Stomach smooth muscle (tissue), 2 donors: ENCODE measurements around the gene POTEF.
"Not testable (repeated sequence)": the region's sequence is repeated elsewhere in the genome, so short reads cannot be mapped to it uniquely, and the experiment has no call there.

ENCODE experiments used
- H3K27ac ChIP-seq: one replicate; pipeline ENCODE4 v1.7.0; 2013; ENCODE audit warnings: mild to moderate bottlenecking, low read length, inconsistent platforms
- H3K27me3 ChIP-seq, 2 donors: one replicate each; pipeline ENCODE4 v1.7.0; 2013; ENCODE audit warnings: low read length in 2 of 2; ENCODE audit not compliant: insufficient read depth in 2 of 2, control insufficient read depth in 1 of 2
- H3K36me3 ChIP-seq, 2 donors: one replicate each; pipeline ENCODE4 v1.7.0; 2013; ENCODE audit warnings: low read length in 2 of 2; ENCODE audit not compliant: control insufficient read depth in 2 of 2, insufficient read depth in 2 of 2
- H3K4me1 ChIP-seq: one replicate; pipeline ENCODE4 v1.7.0; 2013; ENCODE audit warnings: low read length; ENCODE audit not compliant: control insufficient read depth, insufficient read depth
- H3K4me3 ChIP-seq, 2 donors: one replicate each; pipeline ENCODE4 v1.7.0; 2013; ENCODE audit warnings: low read length in 2 of 2
- H3K9ac ChIP-seq, 2 donors: one replicate each; pipeline ENCODE4 v1.7.0; 2013; ENCODE audit warnings: low read length in 2 of 2, mild to moderate bottlenecking in 1 of 2
- H3K9me3 ChIP-seq, 2 donors: one replicate each; pipeline ENCODE4 v1.7.0; 2013; ENCODE audit warnings: low read length in 2 of 2; ENCODE audit not compliant: control insufficient read depth in 2 of 2
- donor health status: healthy.
- donor health status: Pancreatic carcinoma.

POTEF gene

DNA sequence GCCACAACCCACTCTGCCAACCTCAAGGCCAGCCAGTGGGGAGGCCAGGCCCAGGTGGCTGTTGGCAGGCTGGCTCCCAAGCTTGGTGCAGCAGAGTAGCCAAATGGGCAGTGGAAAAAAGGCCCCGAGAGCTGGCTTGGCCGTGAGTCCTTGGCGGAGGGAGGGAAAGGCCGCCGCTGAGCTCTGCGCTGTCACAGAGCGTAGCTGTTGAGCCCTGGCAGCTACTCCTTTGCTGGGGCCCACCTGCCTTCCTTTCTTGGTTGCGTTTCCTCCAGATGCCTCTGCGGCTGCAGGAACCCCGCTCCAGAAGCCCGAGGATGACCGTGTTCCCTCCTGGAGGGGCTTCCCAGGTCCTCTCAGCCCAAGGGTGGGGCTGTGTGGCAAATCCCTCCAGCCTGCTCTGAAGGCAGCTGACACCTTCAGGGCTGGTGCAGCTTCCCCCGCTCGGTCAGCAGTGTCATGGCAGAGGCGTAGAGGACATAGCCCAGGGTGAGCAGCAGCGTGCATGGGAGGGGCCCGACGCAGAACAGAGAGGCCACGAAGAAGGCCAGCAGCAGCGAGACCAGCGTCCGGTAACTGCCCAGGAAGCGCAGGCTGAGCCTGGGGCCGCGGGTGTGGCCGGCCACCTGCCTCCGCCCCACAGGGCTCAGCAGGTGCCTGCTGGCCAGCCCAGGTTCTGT, 23.3 kb upstream of the POTEF start:
- not testable (repeated sequence) for H3K27me3 ChIP-seq, H3K9ac ChIP-seq, H3K4me3 ChIP-seq, H3K36me3 ChIP-seq, H3K4me1 ChIP-seq, H3K9me3 ChIP-seq, H3K27ac ChIP-seq

DNA sequence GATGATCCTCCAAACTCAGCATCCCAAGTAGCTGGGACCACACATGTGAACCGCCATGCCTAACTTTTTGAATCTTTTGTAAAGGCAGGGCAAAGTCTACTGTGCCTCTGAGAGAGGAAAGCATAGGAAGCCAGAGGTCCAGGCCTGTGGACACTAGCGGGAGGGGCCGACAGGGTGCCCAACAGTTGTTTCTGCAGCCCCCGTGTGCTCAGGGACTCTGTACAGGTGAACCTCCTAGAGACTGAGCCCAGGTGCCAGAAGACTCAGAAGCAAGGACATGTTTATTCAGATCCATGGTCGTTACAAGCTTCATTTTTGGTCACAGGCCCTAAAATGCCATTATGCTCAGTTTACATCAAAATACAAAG, 22.1 kb upstream of the POTEF start:
- not testable (repeated sequence) for H3K27ac ChIP-seq, H3K4me3 ChIP-seq, H3K27me3 ChIP-seq, H3K36me3 ChIP-seq, H3K4me1 ChIP-seq, H3K9ac ChIP-seq, H3K9me3 ChIP-seq

DNA sequence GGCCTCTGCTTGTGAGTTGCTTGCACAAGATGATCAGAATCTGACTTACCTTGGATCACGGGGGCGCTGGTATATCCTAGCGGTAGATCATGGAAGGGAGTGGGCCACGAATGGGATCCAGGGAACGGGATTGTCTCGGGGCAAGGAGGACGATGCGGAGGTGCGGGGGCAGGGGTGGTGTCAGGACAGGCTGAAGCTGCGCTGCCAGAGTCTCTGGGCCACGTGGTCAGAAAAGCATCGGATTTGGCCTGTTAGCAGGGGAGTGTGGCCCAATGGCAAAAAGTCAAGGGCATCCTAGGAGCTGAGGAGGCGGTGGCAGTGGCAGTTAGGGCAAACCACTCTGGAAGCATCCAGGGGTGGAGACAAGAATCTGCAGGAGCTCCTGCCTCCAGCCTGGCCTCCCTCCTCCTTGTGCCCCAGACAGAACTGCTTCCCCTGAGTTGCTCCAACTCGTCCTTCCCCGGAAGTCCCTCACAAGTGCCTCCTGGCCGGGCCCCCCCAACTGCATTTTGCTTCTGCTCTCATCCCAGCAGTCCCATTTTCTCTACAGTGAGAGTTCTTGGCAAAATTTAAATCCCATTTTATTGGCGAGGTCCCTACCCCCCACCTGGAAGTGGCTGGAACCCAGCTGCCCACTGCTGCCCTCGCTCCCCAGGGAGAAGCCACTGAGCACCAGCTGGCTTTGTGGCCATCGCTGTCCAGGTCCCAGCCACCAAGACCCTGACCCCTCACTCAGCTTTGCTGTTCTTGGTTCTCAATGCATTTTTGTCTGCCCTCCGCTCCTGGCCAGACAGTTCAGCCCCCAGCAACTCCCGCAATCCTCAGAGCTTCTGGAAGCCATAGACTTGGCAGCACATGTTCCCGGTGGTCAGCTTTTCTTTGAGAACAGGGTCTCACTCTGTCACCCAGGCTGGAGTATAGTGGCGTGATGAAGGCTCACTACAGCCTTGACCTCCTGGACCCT, 21.4 kb upstream of the POTEF start:
- no peak overlapping the region for H3K4me3 ChIP-seq
- no peaks in the 10 kb centered on the region for H3K9me3 ChIP-seq
- H3K27me3 ChIP-seq: no peaks in the 10 kb centered on the region
- H3K36me3 ChIP-seq: peaks cover 5 to 8% of the 10 kb centered on the region in 2 donors
- no peaks in the 10 kb centered on the region for H3K4me1 ChIP-seq
- no peak overlapping the region for H3K9ac ChIP-seq
- no peak overlapping the region for H3K27ac ChIP-seq

DNA sequence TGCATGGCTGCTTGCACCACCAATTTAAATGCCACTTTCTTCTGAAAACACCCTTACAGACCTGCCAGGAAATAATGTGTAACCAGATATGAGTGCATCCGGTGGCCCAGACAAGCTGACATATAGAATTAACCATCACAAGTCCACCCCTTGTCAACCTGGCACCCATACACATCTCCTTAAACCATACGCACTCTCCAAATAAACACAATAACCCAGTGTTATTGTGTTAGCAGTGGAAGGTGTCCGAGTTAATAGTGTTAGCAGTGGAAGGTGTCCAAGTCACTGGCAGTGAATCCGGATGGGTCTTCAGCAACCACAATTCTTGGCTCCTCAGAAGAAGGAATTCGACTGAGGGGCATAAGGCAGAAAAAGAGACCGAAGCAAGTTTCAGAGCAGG, 19.5 kb upstream of the POTEF start:
- not testable (repeated sequence) for H3K4me1 ChIP-seq, H3K9me3 ChIP-seq, H3K36me3 ChIP-seq, H3K9ac ChIP-seq, H3K27me3 ChIP-seq, H3K27ac ChIP-seq, H3K4me3 ChIP-seq

DNA sequence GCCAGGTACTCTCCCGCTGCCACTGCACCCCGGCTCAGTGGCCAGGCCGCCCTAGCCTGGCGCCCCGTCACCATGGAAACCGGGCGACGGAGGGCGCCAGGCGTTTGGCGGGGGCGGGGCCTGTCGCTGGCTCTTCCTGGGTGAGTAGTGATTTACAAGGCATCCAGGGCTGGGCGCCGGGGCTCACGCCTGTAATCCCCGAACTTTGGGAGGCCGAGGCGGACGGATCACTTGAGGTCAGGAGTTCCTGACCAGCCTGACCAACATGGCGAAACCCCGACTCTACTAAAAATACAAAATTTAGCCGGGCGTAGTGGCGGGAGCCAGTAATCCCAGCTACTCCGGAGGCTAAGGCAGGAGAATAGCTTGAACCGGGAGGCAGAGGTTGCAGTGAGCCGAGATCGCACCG, 16.0 kb upstream of the POTEF start, which contains the start of gene CCDC74B:
TSS of gene CCDC74B (minus strand) at position 107 of the 409 bp plus-strand sequence. CDS start 116 bp downstream, outside the sequence.
- H3K9ac ChIP-seq, H3K27ac ChIP-seq, H3K27me3 ChIP-seq, H3K4me1 ChIP-seq, H3K9me3 ChIP-seq, H3K36me3 ChIP-seq: not testable (repeated sequence)
- peak within 1 kb of the TSS in 1 of 2 donors; percentile 55 for H3K4me3 ChIP-seq

DNA sequence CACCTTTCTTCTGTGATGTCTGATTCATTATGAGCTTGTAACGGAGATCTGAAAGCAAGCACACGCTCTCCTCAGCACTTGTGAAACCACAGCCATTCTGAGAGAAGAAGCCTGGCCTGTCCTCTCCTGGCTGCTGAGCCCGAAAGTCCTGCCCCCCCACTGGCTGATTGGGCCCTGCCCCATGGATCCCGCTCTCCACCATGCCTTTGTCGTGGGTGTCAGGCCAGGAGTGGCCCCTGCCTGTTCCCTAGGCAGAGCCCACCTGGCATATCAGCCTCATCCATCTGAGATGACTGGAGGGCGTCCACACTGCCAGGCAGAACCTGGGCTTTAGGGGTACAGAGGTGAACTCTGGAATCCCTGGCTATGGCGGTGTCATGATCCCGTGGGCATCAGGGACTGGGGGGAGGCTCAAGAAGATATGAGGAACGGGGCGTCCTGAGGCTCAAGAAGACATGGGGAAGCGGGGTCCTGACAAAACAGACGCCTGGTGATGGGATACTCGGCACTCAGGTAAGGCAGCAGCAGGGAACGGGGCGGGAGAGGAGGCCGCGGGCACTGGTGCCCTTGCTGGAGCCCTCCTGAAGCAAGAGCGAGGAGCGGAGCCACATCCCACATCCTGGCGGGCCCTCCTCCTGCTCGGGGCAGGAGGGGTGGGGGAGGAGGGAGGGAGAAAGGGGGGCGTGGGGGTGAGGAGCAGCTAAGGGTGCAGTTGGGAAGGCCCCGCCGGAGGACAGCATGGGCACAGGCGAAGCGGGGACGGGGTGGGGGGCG, 14.4 kb upstream of the POTEF start:
- not testable (repeated sequence) for H3K36me3 ChIP-seq, H3K4me1 ChIP-seq, H3K9me3 ChIP-seq, H3K27me3 ChIP-seq, H3K4me3 ChIP-seq, H3K9ac ChIP-seq, H3K27ac ChIP-seq

DNA sequence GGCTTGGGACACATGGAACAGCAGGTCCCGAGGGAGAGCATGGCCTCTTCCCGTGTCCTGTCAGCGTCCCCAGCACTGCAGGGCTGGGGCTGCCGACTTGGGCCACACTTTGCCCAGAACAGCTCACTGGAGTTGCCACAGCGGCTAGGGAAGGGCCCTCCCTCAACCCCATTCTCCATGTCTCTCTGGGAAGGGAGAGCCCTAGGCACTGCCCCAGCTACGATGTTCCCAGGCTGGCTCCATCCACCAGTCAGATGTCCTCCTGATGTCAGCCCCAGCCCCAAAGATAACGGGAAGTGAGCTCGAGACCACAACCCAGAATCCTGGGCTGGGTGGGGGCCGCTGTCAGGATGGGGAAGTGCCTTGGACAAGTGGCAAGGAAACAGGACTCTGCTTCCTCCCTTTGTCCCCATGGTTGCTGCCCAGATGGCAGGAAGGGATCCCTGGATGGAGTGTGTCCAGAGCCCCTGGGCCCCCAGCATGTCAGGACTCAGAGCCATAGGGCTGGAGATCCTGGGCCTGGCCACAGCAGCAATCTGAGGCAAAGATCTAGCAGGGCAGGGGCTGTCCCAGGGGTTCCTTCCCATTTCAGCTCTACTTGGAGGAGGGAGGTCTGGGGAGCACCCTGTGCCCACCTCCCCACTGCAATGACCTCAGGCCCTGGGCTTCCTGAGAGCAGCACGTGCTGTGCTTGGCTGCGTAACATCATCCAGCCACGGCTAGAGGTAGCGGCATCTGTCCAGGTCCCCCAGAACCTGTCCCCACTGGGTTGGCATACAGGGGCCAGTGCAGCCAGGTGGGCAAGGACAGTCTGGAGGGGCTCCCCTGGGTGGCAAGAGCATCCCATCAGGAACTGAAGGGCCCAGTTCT, 13.6 kb upstream of the POTEF start:
- H3K9ac ChIP-seq, H3K4me3 ChIP-seq, H3K36me3 ChIP-seq, H3K27me3 ChIP-seq, H3K9me3 ChIP-seq, H3K27ac ChIP-seq, H3K4me1 ChIP-seq: not testable (repeated sequence)

DNA sequence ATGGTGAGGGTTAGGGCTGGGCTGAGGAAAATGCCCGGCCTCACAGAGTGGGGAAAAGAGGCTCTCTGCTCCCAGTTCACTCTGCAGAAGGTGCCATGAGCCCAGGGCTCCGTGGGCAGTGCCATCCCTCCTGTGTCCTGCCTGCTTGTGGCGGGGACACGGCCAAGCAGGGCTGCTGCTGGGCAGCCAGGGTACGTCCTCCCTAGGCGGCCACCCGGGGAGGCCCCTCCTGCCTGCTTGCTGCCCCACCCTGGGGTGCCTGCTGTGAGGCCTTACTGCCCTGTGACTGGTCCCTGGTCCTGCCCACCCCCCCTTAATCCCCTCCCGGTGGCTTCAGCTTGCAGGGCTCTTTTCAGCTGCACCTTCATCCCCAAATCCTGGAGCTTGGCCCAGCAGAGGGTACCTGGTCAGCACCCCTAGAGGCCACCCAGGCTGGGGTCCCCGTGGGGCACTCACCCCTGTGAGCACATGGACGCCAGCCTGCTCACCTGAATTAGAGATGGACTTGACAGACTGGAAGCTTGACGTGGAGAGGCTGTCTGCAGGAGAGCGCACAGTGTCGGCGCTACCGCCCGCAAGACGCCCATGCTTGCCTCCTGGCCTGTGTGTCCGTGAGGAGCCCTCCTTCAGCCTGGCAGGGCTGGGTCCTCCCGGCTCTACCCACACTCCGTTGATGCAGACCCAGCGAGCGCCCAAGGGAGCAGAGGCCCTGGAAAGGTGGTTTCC, 12.8 kb upstream of the POTEF start:
- not testable (repeated sequence) for H3K4me1 ChIP-seq, H3K9me3 ChIP-seq, H3K36me3 ChIP-seq, H3K27ac ChIP-seq, H3K9ac ChIP-seq, H3K27me3 ChIP-seq, H3K4me3 ChIP-seq

DNA sequence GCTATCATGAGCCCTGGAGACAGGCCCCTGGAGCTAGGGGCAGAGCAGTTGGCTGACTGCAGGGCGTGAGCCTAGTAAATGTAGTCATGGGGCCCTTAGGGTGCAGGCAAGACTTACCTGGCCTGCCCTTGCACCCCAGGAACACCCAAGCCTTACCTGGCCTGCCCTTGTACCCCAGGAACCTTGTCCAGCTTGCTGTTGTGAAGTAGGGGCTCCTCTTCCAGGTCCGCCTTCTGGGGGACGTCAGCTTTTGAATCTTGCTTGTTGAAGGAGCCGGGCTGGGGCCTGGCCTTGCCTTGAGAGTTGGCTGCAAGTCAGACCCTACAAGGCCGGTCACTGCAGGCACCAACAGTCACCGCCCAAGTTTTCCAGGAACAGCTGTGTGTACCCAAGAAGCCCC, 12.0 kb upstream of the POTEF start:
- H3K9me3 ChIP-seq, H3K9ac ChIP-seq: not testable (repeated sequence)

DNA sequence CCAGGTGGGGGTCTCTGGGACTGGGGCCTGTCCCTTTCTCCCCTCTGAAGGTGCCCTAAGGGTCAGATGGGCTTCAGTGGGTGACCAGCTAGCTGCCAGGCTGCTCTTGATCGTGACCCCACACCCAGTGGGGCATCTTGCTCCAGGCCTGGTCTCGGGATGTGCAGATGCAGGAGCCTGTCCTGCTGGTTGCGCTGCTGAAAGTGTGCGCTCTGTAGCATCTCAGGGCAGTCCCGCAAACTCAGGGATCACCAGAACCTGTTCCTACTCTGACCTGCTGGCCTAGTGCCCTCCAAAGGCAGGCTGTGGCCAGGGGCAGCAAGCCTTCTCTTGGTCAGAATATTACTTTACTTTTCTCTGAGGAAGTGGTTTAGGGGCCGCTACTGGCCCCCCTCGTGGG, 11.5 kb upstream of the POTEF start:
- H3K27ac ChIP-seq, H3K36me3 ChIP-seq, H3K4me1 ChIP-seq, H3K9ac ChIP-seq, H3K9me3 ChIP-seq, H3K27me3 ChIP-seq, H3K4me3 ChIP-seq: not testable (repeated sequence)

More for the DNA sequence above, 12.0 kb upstream of the POTEF start:
- H3K36me3 ChIP-seq, H3K4me3 ChIP-seq, H3K27me3 ChIP-seq, H3K27ac ChIP-seq, H3K4me1 ChIP-seq: not testable (repeated sequence)
